ENCODE measurements around the gene MORN3. TPM values are rescaled to one million over a fixed set of nuclear protein-coding genes. Genes with fewer than 3 reads are reported as not detected.

MORN3 gene
- polyA plus RNA-seq, 1 donor (not counting 4 experiments of a cell fraction or from before 2014, with no cell fraction given): 0.30 TPM

GRCh38 chr12:121641343-121641630 is 28.2 kb downstream of the MORN3 start:
- Histone ChIP-seq H4K20me1 (ENCODE audit: control insufficient read depth, extremely low read depth, insufficient read depth, low read length) (peaks cover 2% of the 10 kb centered on the region), H3K9me3 (ENCODE audit: control insufficient read depth, low read depth, low read length) (no peaks in the 10 kb centered on the region), H3K27me3 (ENCODE audit: control insufficient read depth, extremely low read depth, insufficient read depth, low read length) (no peaks in the 10 kb centered on the region), H3K36me3 (ENCODE audit: control insufficient read depth in 2 of 2, extremely low read depth in 1 of 2, insufficient read depth in 2 of 2, low read length in 2 of 2) (peaks cover 6 to 9% of the 10 kb centered on the region in 2 experiments), H3K9ac (ENCODE audit: control insufficient read depth, extremely low read depth, insufficient read depth, low read length) (no peak overlapping the region), H3K79me2 (ENCODE audit: control insufficient read depth, insufficient read depth, low read length) (peaks cover 25% of the 10 kb centered on the region), H3K4me1 (ENCODE audit: control insufficient read depth, extremely low read depth, insufficient read depth, low read length) (peaks cover 7% of the 10 kb centered on the region), H3K4me2 (ENCODE audit: control insufficient read depth, extremely low read depth, insufficient read depth, low read depth, low read length) (no peak overlapping the region), H2AFZ (ENCODE audit: control insufficient read depth, low read length) (no peak overlapping the region), H3K9me1 (ENCODE audit: control insufficient read depth, extremely low read depth, insufficient read depth, low read length) (no peaks in the 10 kb centered on the region), H3K4me3 (ENCODE audit: control insufficient read depth in 2 of 3, extremely low read depth in 1 of 3, insufficient read depth in 2 of 3, low read depth in 1 of 3, low read length in 3 of 3) (no peak overlapping the region), H3K27ac (ENCODE audit: control insufficient read depth, insufficient read depth, low read length) (no peak overlapping the region)
- TF ChIP-seq EZH2 (IDR thresholded peaks at IDR 0.05; ENCODE audit: low read length) (no peak), CTCF (optimal IDR thresholded peaks at IDR 0.05 in 1 of 3, IDR thresholded peaks at IDR 0.05 in 1 of 3, conservative IDR thresholded peaks at IDR 0.05 in 1 of 3; ENCODE audit: extremely low read depth in 1 of 3, insufficient read depth in 2 of 3, low read length in 3 of 3) (no peak)
- FAIRE-seq (no peak), DNase-seq (ENCODE audit: low read depth, low spot score) (no peak)
- dilution Hi-C loops (cut with MboI; ENCODE audit: extremely low pct_ligation_motif_present, low sequenced_read_pairs): no loop called here

- H3K9me3 ChIP-seq (ENCODE audit: control insufficient read depth, low read depth, low read length): no peaks in the 10 kb centered on the region
- TF ChIP-seq CTCF (optimal IDR thresholded peaks at IDR 0.05 in 1 of 3, IDR thresholded peaks at IDR 0.05 in 1 of 3, conservative IDR thresholded peaks at IDR 0.05 in 1 of 3; ENCODE audit: extremely low read depth in 1 of 3, insufficient read depth in 2 of 3, low read length in 3 of 3): no peak
- no peak for TF ChIP-seq EZH2 (IDR thresholded peaks at IDR 0.05; ENCODE audit: low read length)
- no peaks in the 10 kb centered on the region for H3K27me3 ChIP-seq (ENCODE audit: control insufficient read depth, extremely low read depth, insufficient read depth, low read length)
- H4K20me1 ChIP-seq (ENCODE audit: control insufficient read depth, extremely low read depth, insufficient read depth, low read length): peaks cover 2% of the 10 kb centered on the region
- H3K79me2 ChIP-seq (ENCODE audit: control insufficient read depth, insufficient read depth, low read length): peaks cover 35% of the 10 kb centered on the region
- H3K27ac ChIP-seq (ENCODE audit: control insufficient read depth, insufficient read depth, low read length): no peak overlapping the region
- no peak overlapping the region for H3K4me3 ChIP-seq (ENCODE audit: control insufficient read depth in 2 of 3, extremely low read depth in 1 of 3, insufficient read depth in 2 of 3, low read depth in 1 of 3, low read length in 3 of 3)
- FAIRE-seq (no peak), DNase-seq (ENCODE audit: low read depth, low spot score) (no peak)
- H3K36me3 ChIP-seq (ENCODE audit: control insufficient read depth in 2 of 2, extremely low read depth in 1 of 2, insufficient read depth in 2 of 2, low read length in 2 of 2): peaks cover 5 to 9% of the 10 kb centered on the region in 2 experiments
- no peak overlapping the region for H3K4me2 ChIP-seq (ENCODE audit: control insufficient read depth, extremely low read depth, insufficient read depth, low read depth, low read length)
- H3K4me1 ChIP-seq (ENCODE audit: control insufficient read depth, extremely low read depth, insufficient read depth, low read length): peaks cover 14% of the 10 kb centered on the region
- dilution Hi-C loops (cut with MboI; ENCODE audit: extremely low pct_ligation_motif_present, low sequenced_read_pairs): no loop called here
- no peak overlapping the region for H3K9ac ChIP-seq (ENCODE audit: control insufficient read depth, extremely low read depth, insufficient read depth, low read length)
- no peaks in the 10 kb centered on the region for H3K9me1 ChIP-seq (ENCODE audit: control insufficient read depth, extremely low read depth, insufficient read depth, low read length)
- H2AFZ ChIP-seq (ENCODE audit: control insufficient read depth, low read length): no peak overlapping the region
Measured at GRCh38 chr12:121638298-121639202, 30.9 kb downstream of the MORN3 start.

Data from keratinocyte (primary cell).